Neural progenitor cell (in vitro differentiated cells): ENCODE results near the gene RPRD2.

Source experiments
- EZH2 ChIP-seq: fragments of 200-600 bp; sonication (generic); IDR thresholded peaks from 2 replicates; pipeline ENCODE4 v1.6.1; 2017; ENCODE audit warnings: antibody characterized with exemption, mild to moderate bottlenecking, moderate library complexity
- EZH2phosphoT487 ChIP-seq: fragments of 200-600 bp; sonication (generic); IDR thresholded peaks from 2 replicates; pipeline ENCODE4 v1.6.1; 2017; ENCODE audit warnings: antibody characterized with exemption
- TF ChIP-seq, protein P1 (sequence below): fragments of 200-600 bp; sonication (generic); IDR thresholded peaks from 2 replicates; pipeline ENCODE4 v1.5.1; 2017; ENCODE audit warnings: antibody characterized with exemption, mild to moderate bottlenecking

DNA sequence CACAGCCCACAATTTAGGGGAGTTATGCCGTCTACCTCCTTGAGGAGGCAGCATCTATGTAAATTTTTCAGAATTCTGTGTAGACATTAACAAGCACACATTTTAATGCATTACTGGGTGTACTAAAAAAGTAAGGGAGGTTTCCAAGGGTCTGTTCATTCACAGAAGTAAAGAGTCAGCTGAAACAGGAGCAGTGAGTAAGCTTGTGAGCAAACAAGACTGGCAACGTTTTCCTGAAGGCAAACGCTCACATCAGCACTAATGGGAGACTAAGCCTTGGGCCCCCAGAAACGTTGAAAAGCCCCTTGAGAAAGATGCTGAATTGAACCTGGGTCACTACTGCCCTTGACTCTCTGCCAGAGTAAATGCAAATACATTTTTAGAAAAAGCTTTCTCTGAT lies 25.7 kb downstream of the RPRD2 start:
- TF ChIP-seq, protein P1, sequence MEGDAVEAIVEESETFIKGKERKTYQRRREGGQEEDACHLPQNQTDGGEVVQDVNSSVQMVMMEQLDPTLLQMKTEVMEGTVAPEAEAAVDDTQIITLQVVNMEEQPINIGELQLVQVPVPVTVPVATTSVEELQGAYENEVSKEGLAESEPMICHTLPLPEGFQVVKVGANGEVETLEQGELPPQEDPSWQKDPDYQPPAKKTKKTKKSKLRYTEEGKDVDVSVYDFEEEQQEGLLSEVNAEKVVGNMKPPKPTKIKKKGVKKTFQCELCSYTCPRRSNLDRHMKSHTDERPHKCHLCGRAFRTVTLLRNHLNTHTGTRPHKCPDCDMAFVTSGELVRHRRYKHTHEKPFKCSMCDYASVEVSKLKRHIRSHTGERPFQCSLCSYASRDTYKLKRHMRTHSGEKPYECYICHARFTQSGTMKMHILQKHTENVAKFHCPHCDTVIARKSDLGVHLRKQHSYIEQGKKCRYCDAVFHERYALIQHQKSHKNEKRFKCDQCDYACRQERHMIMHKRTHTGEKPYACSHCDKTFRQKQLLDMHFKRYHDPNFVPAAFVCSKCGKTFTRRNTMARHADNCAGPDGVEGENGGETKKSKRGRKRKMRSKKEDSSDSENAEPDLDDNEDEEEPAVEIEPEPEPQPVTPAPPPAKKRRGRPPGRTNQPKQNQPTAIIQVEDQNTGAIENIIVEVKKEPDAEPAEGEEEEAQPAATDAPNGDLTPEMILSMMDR: no peak
- TF ChIP-seq EZH2phosphoT487 (no peak), EZH2 (no peak)
